SK-MEL-5 (cell line): ENCODE measurements around the gene NR2F2. TPM values are rescaled to one million over a fixed set of nuclear protein-coding genes. Genes with fewer than 3 reads are reported as not detected.
"Not testable (repeated sequence)": the region's sequence is repeated elsewhere in the genome, so short reads cannot be mapped to it uniquely, and the experiment has no call there.

Source experiments
- DNase-seq: peaks from one replicate; pipeline ENCODE4 v3.0.0-alpha.2; 2016; ENCODE audit warnings: low read depth, low spot score
- in situ Hi-C: cut with HindIII; loops from 2 replicates; pipeline ENCODE4 v1.10.0; 2016; ENCODE audit warnings: low sequenced_read_pairs, high pct_unique_total_duplicates, low pct_unique_long_range_greater_than_20kb
- total RNA-seq: library from RNA; depleted of rRNA; stranded (reverse); fragments of >200 nt; shearing (Covaris generic); gene quantifications from 2 replicates; pipeline ENCODE4 v1.2.3, GENCODE V29; 2014

The NR2F2 gene
- total RNA-seq, 1 experiment from 2014 or later, result 2.9 TPM

GRCh38 chr15:96369825-96370621 lies 39.5 kb downstream of the NR2F2 start:
- in situ Hi-C loops, result no loop called here
- no peak for DNase-seq

GRCh38 chr15:96372554-96372953 lies 42.1 kb downstream of the NR2F2 start:
- in situ Hi-C loops, result no loop called here
- no peak for DNase-seq

GRCh38 chr15:96374499-96374898 lies 44.0 kb downstream of the NR2F2 start:
- in situ Hi-C loops, result no loop called here
- no peak for DNase-seq

GRCh38 chr15:96379592-96379991 lies 49.1 kb downstream of the NR2F2 start:
- in situ Hi-C loops, result not testable (repeated sequence)

DNA sequence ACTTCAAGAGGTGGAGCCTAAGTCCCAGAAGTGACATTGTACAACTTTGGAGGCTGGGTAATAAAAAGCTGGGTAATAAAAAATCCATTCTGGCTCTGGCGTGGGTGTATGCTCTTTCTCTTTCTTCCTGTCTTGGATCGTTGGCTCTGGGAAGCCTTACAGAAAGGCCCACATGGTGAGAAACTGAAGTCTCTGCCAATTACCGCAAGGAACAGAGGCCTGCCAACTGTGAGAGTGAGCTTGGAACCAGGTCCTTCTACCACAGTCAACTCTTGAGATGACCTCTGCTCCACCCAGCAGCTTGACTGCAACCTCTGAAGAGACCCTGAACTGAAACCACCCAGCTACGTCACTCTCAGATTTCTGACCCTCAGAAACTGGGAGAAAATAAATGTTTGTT lies 51.0 kb downstream of the NR2F2 start:
- in situ Hi-C loops, result no loop called here
- no peak for DNase-seq

More at GRCh38 chr15:96379592-96379991, 49.1 kb downstream of the NR2F2 start:
- not testable (repeated sequence) for DNase-seq

- DNase-seq, result no peak
- in situ Hi-C loops, result no loop called here
Measured at GRCh38 chr15:96385195-96385594, 54.7 kb downstream of the NR2F2 start.

DNA sequence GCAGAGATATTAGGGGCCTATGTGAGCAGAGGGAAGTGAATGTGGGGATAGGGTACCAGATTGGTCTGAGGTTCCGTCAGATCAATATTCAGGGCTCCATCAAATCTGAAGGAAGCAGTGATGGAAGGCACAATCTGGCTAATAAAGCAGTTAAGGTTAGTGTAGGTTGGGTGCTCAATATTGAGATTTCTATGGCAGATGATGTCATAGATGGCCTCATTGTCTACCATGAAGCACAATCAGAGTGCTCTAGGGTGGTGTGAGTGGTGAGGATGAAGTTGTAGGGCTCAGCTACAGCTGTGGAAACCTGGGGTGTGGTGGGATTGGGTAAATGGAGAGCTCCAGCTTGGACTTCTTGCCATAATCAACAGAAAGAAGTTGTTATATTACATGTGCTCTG lies 58.2 kb downstream of the NR2F2 start:
- in situ Hi-C loops, result no loop called here
- no peak for DNase-seq
